ENCODE measurements around the gene CDKAL1.

GRCh38 chr6:20746805-20747558, 212.7 kb downstream of the CDKAL1 start:
- TF ChIP-seq POLR2AphosphoS5 (IDR thresholded peaks at IDR 0.05) (no peak), CTCF (IDR thresholded peaks at IDR 0.05 in 8 of 11, conservative IDR thresholded peaks at IDR 0.05 in 3 of 11) (no peak)

Data from spleen (tissue), 7 donors.